Camera-type eye (tissue), 1 donor: ENCODE measurements around the gene OXA1L. TPM values are rescaled to one million over a fixed set of nuclear protein-coding genes. Genes with fewer than 3 reads are reported as not detected.

Source experiments
- total RNA-seq: library from RNA; depleted of rRNA; stranded (reverse); fragments of >200 nt; gene quantifications from one replicate; pipeline ENCODE4 v1.2.3, GENCODE V29; 2014

OXA1L gene
- 54.7 TPM for total RNA-seq

DNA sequence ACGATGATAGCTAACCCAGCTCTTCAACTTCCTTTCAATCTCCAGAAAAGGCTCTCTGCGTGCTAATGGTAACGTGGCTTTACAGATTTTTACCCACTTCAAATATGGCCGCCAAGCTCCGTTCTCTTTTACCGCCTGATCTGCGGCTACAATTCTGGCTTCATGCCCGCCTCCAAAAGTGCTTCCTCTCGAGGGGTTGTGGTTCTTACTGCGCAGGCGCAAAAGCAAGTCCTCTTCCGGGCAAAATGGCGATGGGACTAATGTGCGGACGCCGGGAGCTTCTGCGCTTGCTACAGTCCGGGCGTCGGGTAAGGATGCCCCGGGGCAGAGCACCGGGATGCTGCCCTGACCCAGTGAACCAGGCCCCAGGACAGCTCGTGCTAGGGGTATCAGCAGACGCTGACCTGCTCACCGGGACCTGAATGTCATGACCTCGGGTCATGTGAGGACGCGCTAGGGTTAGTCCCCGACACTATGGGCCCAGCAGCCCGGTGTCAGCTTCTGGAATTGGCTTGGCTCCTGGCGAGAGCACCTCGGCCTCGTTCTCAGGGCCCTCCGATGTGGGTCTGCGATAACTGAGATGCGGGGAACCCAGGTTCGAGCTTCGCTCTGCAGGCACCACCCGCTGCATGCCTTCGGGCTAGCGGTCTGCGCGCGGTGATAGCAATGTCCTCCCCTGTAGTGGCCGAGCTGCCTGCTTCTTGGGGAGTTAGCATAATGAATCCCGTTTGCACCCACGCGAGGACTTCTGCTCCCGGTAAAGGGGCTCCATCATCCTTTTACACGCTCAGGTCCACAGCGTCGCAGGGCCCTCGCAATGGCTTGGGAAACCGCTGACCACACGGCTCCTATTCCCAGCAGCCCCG, at the start of gene OXA1L:
OXA1L (plus strand) TSS at position 232 of the 866 bp plus-strand sequence; CDS start at position 246, 14 bp downstream.

DNA sequence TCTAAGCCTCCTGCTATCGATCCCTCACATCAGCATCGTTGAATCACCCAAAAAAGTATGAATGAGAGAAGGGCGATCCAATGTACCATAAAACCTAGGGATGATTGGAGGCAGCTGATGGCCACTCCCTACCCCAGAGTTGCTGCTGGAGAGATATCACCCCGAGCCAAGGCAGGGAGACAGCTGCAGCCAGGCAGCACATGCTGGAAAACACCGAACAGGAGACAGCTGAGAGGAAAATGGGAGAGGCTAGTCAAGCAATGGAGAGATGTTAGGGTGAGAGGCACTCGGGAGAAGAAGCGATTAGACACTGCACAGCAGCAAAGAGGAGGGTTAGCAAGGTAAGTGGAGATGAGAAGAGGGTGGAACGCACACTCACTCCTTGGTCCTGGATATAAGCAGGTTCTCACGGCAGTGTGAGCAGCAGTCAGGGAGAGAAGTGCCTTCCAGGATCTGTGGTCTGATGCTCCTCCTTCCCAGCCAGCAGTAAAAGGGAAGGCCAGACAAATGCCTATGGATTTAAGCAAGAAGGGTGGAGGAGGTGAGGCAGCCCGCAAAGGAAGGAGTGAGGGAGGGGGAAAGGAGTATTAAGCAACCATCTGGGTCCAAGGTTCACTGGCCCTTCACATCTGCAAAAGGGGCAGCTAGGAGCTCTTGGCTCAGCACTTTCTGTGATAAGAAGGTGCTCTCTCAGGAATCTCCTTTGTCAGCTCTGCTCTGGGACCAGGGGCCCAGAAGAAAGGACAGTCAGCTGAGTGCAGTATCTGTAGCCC, 48.6 kb downstream of the OXA1L start, which contains the start of gene SLC7A7:
SLC7A7 (minus strand) TSS at position 495 of the 773 bp plus-strand sequence. CDS start 2,037 bp downstream, outside the sequence.

Other genes with a start within 250 kb of the OXA1L start
- gene DAD1, start 177.5 kb upstream of the OXA1L start, total RNA-seq, result 184 TPM
- 24.5 TPM for gene ABHD4, start 168.4 kb upstream of the OXA1L start, total RNA-seq
- not detected for gene OR6J1, start 122.3 kb upstream of the OXA1L start, total RNA-seq
- gene SLC7A7, start 48.7 kb downstream of the OXA1L start, total RNA-seq, result 4.1 TPM
- 36.0 TPM for gene MRPL52, start 63.2 kb downstream of the OXA1L start, total RNA-seq
- gene MMP14, start 69.9 kb downstream of the OXA1L start, total RNA-seq, result 148 TPM
- gene LRP10, start 105.1 kb downstream of the OXA1L start, total RNA-seq, result 35.1 TPM
- 2.0 TPM for gene REM2, start 116.5 kb downstream of the OXA1L start, total RNA-seq
- gene RBM23, start 152.5 kb downstream of the OXA1L start, total RNA-seq, result 648 TPM
- gene PRMT5, start 162.7 kb downstream of the OXA1L start, total RNA-seq, result 56.5 TPM
- gene HAUS4, start 190.4 kb downstream of the OXA1L start, total RNA-seq, result 41.9 TPM
- gene AJUBA, start 215.9 kb downstream of the OXA1L start, total RNA-seq, result 32.0 TPM
- 14.9 TPM for gene C14orf93, start 243.5 kb downstream of the OXA1L start, total RNA-seq